ENCODE results near the gene NET1. TPM values are rescaled to one million over a fixed set of nuclear protein-coding genes. Genes with fewer than 3 reads are reported as not detected.
A peak's percentile ranks its signal among the peaks of the same experiment; 100 is the strongest.

The NET1 gene
- total RNA-seq, 1 donor: 51.0 TPM

GRCh38 chr10:5411941-5412276 lies 448 bp upstream of the NET1 start:
- Histone ChIP-seq H3K9me3 (ENCODE audit: low read depth, low read length) (no peaks in the 10 kb centered on the region), H4K20me1 (ENCODE audit: insufficient read depth, low read length) (no peaks in the 10 kb centered on the region), H3K27me3 (ENCODE audit: insufficient read depth, low read length) (peaks cover 11% of the 10 kb centered on the region), H3K4me3 (ENCODE audit: insufficient read depth, low read length) (peak overlapping the region; percentile 71), H2AFZ (ENCODE audit: low read length) (peak overlapping the region; percentile 87), H3K27ac (ENCODE audit: low read depth, low read length) (peak overlapping the region; percentile 60), H3K4me1 (ENCODE audit: insufficient read depth, low read length) (no peaks in the 10 kb centered on the region), H3K4me2 (ENCODE audit: insufficient read depth, low read length) (peak overlapping the region; percentile 84), H3K36me3 (ENCODE audit: insufficient read depth, low read length) (no peaks in the 10 kb centered on the region), H3K79me2 (ENCODE audit: insufficient read depth, low read length) (peaks cover 37% of the 10 kb centered on the region)
- TF ChIP-seq, protein P1, sequence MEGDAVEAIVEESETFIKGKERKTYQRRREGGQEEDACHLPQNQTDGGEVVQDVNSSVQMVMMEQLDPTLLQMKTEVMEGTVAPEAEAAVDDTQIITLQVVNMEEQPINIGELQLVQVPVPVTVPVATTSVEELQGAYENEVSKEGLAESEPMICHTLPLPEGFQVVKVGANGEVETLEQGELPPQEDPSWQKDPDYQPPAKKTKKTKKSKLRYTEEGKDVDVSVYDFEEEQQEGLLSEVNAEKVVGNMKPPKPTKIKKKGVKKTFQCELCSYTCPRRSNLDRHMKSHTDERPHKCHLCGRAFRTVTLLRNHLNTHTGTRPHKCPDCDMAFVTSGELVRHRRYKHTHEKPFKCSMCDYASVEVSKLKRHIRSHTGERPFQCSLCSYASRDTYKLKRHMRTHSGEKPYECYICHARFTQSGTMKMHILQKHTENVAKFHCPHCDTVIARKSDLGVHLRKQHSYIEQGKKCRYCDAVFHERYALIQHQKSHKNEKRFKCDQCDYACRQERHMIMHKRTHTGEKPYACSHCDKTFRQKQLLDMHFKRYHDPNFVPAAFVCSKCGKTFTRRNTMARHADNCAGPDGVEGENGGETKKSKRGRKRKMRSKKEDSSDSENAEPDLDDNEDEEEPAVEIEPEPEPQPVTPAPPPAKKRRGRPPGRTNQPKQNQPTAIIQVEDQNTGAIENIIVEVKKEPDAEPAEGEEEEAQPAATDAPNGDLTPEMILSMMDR (IDR thresholded peaks at IDR 0.05; ENCODE audit: extremely low read depth, low read depth, low read length): no peak
- no peak for DNase-seq (ENCODE audit: insufficient read length, low spot score, missing footprints)

DNA sequence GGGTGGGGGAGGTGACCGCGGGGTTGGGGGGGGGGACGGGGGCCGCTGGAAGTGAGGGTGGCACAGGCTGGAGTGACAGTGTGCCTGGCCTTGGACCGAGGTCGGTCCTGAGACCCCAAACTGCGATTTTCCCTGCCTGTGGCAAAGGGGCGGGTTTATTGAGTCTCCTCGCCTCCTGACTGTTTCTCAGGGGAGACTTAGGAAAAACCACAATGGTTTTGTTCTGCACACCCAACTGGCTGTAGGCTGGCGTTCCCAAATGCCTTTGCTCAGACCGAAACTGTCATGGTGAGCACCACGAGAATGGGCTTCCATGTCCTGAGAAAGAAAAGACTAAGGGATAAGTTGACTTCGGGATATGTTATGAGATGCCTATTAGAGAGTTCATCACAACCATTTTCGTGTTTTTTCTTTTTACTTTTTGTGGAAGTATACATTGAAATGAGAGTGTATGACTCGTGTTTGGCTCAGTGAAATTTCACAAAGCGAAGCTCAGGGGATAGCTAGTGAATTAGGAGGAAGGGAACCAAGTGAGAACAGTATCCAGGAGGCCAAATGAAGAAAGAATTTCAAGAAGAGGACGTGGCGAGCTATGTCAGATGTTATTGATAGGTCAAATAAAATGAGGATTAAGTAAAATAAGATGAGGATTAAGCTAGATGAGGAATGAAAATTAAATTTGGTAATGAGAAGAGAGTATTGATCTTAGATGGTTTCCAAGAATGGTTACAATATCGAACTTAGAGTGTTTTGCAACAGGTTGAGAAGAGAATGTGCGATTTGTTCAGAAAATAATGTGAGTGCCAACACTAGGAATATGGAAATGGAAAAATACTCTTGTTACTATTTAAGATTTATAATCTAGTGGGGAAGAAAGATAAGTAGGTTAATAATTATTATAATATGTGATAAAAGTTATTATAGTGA lies 918 bp downstream of the NET1 start:
- Histone ChIP-seq H4K20me1 (ENCODE audit: insufficient read depth, low read length) (no peaks in the 10 kb centered on the region), H3K27ac (ENCODE audit: low read depth, low read length) (peak overlapping the region; percentile 49), H3K9me3 (ENCODE audit: low read depth, low read length) (no peaks in the 10 kb centered on the region), H3K4me1 (ENCODE audit: insufficient read depth, low read length) (no peaks in the 10 kb centered on the region), H3K4me3 (ENCODE audit: insufficient read depth, low read length) (peak overlapping the region; percentile 71), H3K4me2 (ENCODE audit: insufficient read depth, low read length) (peak overlapping the region; percentile 86), H2AFZ (ENCODE audit: low read length) (peak overlapping the region; percentile 91), H3K36me3 (ENCODE audit: insufficient read depth, low read length) (no peaks in the 10 kb centered on the region), H3K27me3 (ENCODE audit: insufficient read depth, low read length) (peaks cover 6% of the 10 kb centered on the region), H3K79me2 (ENCODE audit: insufficient read depth, low read length) (peaks cover 49% of the 10 kb centered on the region)
- peak; percentile 88 for DNase-seq (ENCODE audit: insufficient read length, low spot score, missing footprints)
- TF ChIP-seq, protein P1 (IDR thresholded peaks at IDR 0.05; ENCODE audit: extremely low read depth, low read depth, low read length): no peak

DNA sequence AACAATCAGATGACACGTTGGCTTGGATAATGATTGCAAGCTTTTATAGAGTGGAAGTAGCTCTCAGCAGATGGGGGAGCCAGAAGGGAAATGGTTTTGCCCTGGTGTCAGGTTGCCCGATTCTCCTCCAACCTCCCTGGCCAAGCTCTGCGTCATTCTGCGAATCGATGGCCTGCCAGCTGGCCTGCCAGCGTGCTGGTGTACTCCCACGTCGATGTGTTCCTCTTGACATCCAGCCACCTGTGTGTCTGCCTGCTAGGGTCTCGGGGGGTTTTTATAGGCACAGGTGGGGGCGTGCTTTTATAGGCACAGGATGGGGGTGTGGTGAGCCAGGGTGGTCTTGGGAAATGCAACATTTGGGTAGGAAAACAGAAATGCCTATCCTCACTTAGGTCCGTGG lies 4.6 kb downstream of the NET1 start:
- no peak for DNase-seq (ENCODE audit: insufficient read length, low spot score, missing footprints)
- no peaks in the 10 kb centered on the region for H3K27me3 ChIP-seq (ENCODE audit: insufficient read depth, low read length)
- no peak overlapping the region for H3K4me2 ChIP-seq (ENCODE audit: insufficient read depth, low read length)
- no peaks in the 10 kb centered on the region for H3K9me3 ChIP-seq (ENCODE audit: low read depth, low read length)
- no peaks in the 10 kb centered on the region for H3K36me3 ChIP-seq (ENCODE audit: insufficient read depth, low read length)
- no peaks in the 10 kb centered on the region for H3K4me1 ChIP-seq (ENCODE audit: insufficient read depth, low read length)
- no peak overlapping the region for H3K27ac ChIP-seq (ENCODE audit: low read depth, low read length)
- H4K20me1 ChIP-seq (ENCODE audit: insufficient read depth, low read length): no peaks in the 10 kb centered on the region
- peaks cover 85% of the 10 kb centered on the region for H3K79me2 ChIP-seq (ENCODE audit: insufficient read depth, low read length)
- H3K4me3 ChIP-seq (ENCODE audit: insufficient read depth, low read length): no peak overlapping the region
- TF ChIP-seq, protein P1 (IDR thresholded peaks at IDR 0.05; ENCODE audit: extremely low read depth, low read depth, low read length): no peak
- H2AFZ ChIP-seq (ENCODE audit: low read length): no peak overlapping the region

DNA sequence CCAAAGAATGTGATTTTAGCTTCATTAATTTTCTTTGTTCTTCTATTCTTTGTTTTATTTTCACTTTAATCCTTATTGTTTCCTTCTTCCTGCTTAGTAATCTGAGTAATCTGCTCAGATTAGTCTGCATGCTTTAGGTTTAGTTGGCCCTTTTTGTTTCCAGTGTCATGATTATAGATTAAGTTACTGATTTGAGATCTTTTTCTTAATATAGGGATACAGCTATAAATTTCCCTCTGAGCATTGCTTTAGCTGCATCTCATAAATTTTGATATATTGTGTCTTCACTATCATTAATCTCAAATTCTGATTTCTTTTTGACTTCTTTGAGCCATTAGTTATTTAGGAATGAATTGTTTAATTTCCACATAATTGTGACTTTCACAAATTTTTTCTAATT lies 6.2 kb downstream of the NET1 start:
- DNase-seq (ENCODE audit: insufficient read length, low spot score, missing footprints): no peak
- peaks cover 87% of the 10 kb centered on the region for H3K79me2 ChIP-seq (ENCODE audit: insufficient read depth, low read length)
- no peaks in the 10 kb centered on the region for H3K9me3 ChIP-seq (ENCODE audit: low read depth, low read length)
- no peaks in the 10 kb centered on the region for H3K36me3 ChIP-seq (ENCODE audit: insufficient read depth, low read length)
- H4K20me1 ChIP-seq (ENCODE audit: insufficient read depth, low read length): no peaks in the 10 kb centered on the region
- H3K4me3 ChIP-seq (ENCODE audit: insufficient read depth, low read length): no peak overlapping the region
- H3K27me3 ChIP-seq (ENCODE audit: insufficient read depth, low read length): no peaks in the 10 kb centered on the region
- peaks cover 5% of the 10 kb centered on the region for H3K4me1 ChIP-seq (ENCODE audit: insufficient read depth, low read length)
- TF ChIP-seq, protein P1 (IDR thresholded peaks at IDR 0.05; ENCODE audit: extremely low read depth, low read depth, low read length): no peak
- H3K4me2 ChIP-seq (ENCODE audit: insufficient read depth, low read length): no peak overlapping the region
- H2AFZ ChIP-seq (ENCODE audit: low read length): no peak overlapping the region
- H3K27ac ChIP-seq (ENCODE audit: low read depth, low read length): no peak overlapping the region

Measured in osteoblast (primary cell).